Stimulated activated CD8-positive, alpha-beta memory T cell treated with anti-CD3 and anti-CD28 coated beads, Interleukin-4, amount 100 ng/mL, for 1 hour (primary cell): ENCODE data around the gene UTP25.

Experiments
- DNase-seq, 2 donors: peaks; one replicate each; pipeline ENCODE4 v3.0.0-alpha.2; 2020; ENCODE audit warnings: low read depth in 2 of 2, low spot score in 1 of 2

Gene UTP25

DNA sequence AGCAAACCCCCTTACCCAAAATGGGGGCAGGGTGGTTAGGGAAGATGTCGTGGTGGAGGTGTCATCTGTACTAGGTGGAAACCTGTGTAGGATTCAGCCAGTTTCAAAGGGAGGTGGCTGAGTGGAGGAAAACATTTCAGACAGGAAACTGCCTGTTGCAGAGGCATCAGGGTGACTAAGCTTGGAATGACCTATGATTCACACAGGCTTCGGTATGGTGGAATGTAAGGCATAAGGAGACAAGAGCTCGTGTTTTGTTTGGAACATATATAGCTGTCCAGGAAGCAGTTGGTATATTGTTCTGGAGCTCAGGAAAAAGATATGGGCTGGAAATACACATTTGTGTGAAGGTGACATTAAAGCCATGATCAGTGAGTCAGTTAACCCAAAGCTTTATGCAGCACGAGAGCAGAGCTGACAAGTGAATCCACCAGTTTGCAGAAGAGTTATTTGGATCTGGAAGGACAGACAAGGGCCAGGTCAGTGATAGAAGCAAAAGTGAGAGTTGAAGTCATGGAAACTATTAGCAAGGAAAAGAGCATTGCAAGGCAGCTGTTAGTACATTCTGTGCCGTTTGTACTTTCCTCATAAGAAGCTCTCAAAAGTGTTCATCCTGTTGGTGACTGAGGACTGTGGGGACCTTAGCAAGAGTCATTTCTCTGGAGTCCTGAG lies 12.2 kb downstream of the UTP25 start:
- no peak for DNase-seq

DNA sequence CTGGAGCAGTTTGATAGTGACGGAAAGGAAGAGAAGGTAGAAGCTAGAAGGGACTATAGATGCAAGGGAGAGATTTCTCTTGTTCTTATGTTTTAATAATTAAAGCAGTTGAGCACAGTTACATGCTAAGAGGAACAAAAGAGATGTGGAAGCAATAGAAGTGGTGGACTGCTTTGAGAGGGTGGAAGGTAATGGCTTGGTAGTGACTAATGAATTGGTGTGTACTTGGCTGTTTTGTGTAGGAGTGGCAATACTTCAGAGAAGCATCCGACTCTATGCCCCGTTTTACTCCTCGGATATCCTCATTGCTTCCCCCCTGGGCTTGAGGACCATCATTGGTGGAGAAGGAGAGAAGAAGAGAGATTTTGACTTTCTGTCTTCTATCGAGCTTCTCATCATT lies 12.8 kb downstream of the UTP25 start:
- DNase-seq: no peak

DNA sequence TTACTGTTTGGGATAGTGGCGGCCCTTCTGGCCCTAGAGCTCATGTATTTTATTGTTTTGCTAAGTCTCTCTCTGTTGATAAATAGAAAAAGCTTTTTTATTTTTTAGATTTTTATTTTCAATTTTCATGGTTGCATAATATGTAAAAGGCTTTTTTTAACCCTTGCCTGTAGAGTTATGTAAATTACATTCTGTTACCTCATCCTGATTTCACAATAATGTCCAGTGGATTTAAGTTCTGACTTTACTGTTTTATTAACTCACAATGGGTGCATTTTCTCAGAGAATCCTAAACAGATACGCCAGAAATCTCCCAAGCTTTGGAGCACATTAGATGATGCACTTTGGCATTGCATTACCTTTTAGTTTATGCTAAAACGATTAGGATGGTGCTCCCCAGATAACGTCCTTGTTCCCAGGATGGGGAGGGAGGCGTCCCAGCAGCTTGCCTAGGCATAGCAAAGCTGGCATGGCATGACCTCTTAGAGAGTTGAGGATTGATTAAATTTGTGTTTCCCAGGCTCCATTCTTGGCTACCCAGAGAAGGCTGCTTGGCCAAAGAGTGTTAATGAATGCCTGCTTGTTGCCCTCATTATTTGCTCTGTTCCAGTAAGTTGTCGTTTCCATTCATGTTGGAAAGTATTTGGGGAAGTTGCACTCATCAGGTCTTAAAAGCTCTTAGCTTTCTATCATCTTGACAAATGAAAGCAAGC lies 17.1 kb downstream of the UTP25 start:
- no peak for DNase-seq

- DNase-seq: no peak
These were observed 17.6 kb downstream of the UTP25 start for GRCh38 chr1:209845408-209845725.

DNA sequence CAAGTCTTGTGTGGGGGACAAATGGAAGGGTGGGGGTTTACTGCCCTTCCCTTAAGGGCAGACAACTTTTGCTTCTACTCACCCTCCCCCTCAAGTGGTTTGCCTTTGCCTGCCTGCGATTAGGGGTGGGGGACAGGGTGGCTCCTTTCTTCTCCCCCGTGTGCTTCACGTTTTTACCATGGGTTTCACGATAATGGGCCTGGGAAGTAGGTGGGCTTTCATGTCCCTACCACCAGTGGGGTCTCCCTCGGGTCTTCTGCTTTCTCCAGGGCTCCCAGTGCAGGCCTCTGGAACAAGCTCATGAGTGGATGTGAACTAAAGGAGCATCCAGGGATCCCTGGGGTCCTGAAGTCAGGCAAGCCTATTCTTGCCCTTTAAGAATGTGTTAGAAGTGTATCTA lies 21.6 kb downstream of the UTP25 start:
- no peak for DNase-seq

GRCh38 chr1:209850342-209850979 lies 22.7 kb downstream of the UTP25 start:
- DNase-seq: no peak

DNA sequence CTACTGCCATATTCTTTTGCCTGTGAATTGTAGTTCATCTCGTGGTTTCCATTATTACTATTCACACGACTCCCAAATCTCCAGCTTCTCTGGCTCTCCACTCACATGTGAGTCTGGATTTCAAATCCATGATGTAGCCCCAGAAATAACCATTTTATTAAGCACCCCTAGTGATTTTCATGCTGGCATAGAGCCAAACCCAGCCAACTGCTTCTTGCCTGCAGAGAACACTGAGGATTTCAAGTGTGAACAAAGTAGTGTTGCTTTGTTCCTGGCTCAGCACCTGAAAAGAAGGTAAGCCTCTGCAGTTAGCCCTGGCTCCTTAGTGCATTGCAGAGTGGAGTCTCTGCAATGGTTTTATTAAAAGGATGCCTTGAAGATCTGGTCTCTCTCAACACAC lies 25.9 kb downstream of the UTP25 start:
- DNase-seq: no peak

DNA sequence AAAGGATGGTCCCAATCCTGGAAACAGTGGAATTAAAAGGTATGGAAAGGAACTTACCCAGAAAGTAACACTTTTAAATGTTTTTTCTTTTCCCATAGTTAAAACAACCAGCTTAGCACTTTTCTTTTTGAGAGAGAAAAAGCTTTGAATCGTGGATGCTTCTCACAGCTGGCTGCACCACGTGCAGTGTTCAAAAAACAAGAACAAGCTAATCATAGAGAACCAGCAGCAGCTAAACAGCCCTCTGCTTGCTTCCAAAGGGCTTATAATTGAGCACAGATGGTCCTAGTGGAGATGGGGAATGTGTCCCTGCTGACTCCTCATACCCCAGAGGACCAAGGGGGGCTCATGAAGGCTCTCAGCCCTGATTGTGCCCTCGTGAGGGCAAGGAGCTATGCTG lies 26.4 kb downstream of the UTP25 start:
- no peak for DNase-seq

- no peak for DNase-seq
These were observed 27.2 kb downstream of the UTP25 start for GRCh38 chr1:209855006-209855405.

- DNase-seq: no peak
These were observed 27.9 kb downstream of the UTP25 start for GRCh38 chr1:209855623-209856022.

- no peak for DNase-seq
These were observed 30.9 kb downstream of the UTP25 start for GRCh38 chr1:209858561-209859103.

- DNase-seq: peak; percentile 43 to 52
These were observed 32.6 kb downstream of the UTP25 start for GRCh38 chr1:209860293-209860881.

DNA sequence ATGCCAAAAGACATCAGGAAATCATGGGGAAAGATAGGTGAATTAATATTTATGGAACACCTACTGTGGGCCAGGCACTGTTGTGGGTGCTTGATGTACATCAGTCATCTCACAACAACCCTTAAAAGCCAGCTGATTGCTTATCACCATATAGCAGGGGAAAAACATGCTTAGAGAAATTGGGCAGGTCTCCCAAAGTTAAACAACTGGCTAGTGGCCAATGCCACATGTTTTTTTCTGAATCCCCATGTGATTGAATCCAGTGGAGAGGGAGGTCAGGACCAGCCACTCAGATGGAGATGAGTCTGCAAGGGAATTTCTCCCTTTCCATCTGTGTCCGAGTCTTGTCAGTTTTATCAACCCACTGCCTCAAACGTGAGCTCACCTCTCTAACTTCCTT lies 33.5 kb downstream of the UTP25 start:
- no peak for DNase-seq

GRCh38 chr1:209862391-209863356 lies 34.9 kb downstream of the UTP25 start:
- DNase-seq: no peak

DNA sequence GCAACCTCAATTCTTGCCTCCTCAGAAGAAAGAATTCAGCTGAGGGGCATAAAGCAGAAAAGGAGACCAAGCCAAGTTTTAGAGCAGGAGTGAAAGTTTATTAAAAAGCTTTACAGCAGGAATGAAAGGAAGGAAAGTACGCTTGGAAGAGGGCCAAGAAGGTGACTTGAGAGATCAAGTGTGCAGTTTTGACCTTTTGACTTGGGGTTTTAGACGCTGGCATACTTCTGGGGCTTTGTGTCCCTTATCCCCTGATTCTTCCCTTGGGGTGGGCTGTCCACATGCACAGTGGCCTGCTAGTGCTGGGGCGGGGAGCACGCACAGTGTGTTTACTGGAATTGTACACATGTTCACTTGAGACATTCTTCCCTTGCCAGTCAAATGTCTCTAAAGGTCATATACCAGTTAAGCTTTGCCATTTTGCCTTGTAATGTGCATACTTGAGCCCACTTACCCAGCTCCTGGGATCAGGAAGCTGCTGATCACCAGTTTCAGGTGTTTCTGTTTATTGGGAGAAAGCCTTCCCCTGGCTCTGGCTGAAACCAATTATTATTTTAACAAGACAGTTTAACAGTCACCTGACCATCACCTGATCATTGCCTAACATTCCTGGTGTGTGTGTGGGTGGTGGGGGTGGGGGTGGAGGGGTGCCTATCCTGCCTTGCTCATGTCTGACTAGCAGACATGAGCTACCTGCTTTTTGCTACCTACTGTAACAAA lies 36.2 kb downstream of the UTP25 start:
- no peak for DNase-seq

DNA sequence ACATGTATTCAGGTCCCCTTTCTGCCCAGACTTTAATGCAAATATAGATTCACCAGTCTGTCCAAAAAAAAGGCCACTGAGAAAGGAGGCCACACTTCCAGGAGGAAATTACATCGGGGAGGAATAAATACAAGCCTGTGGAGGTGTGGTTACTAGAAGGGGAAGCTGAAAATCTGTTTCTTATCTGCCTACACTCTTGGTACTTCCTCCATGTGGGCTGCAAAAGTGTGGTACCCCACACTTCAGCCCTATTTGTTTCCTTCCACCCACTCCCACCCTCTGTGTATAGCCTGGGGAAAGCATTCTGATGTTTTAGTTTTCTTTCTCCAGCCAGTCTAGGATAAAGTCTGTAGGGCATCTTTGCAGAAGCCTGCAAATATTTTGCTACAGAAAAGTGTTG lies 38.4 kb downstream of the UTP25 start:
- no peak for DNase-seq

DNA sequence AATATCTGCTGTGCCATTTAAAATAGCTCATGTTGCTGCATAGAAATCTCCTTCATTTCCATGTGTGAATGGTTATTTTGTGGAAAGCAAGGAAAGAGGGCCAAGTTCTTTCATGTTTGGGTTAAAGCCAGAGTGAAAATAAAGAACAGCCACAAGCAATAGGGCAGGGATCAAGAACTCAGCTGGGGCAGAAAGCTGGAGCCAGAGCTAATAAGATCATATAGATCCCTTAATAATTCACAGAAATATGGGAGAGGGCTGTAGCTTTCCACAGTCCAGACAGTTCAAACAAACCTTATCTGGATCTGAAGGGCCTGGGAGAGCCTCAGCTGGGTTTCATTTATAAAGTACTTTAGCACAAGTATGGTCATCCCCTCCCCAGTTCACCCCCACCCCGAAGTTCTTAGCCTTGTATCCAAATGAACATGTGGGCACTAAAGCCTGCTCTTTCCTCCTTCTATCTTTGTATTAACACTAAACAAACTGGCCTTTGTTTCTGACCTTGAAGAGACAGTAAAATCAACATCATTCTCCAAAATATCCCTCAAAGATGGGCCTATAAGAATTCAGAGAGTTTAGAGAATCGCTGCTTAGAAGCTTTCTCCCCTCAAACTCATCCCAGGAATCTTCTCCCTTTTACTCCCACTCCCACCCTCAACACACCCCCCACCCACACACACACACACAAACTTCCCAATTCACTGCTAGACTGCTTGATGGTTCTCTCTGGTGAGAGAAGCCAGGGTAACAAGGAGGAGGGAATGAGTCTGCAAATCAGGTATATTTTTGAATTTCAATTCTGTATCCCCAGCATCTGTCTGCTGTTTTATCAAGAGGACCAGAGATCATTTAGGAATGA lies 41.7 kb downstream of the UTP25 start:
- DNase-seq: no peak

DNA sequence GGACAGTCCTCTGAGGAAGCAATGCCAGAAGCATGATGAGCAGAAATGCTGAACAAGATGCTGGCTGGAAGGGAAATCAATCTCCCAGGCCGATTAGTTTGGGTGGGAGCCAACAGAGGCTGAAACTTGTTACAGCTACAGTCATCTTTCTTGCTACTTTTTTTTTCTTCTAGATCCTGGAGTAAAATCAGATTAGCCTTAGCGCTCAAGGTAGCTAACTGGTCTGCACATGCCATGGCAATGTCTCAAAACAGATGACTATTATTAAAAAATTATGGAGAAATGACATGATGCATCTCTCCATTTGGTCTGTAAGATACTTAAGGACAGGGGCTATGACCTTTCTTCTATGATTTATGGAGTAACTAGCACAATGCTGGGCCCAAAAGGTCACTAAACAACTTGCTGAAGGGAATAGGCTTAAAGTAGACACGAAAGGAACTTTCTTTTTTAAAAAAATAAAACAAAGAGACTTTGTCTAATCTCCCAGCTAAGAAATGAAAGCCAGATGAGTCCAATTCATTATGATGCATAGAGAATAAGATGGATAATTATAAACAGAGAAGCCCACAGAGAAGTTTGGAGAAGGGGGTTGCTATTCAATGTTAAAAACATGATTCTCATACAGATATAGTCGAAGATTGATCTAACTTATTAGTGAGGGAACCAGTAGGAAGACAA lies 42.5 kb downstream of the UTP25 start:
- no peak for DNase-seq

GRCh38 chr1:209871006-209871405 lies 43.2 kb downstream of the UTP25 start:
- DNase-seq: no peak
